Measurements from ENCODE around the gene ETFB.

Gene ETFB

DNA sequence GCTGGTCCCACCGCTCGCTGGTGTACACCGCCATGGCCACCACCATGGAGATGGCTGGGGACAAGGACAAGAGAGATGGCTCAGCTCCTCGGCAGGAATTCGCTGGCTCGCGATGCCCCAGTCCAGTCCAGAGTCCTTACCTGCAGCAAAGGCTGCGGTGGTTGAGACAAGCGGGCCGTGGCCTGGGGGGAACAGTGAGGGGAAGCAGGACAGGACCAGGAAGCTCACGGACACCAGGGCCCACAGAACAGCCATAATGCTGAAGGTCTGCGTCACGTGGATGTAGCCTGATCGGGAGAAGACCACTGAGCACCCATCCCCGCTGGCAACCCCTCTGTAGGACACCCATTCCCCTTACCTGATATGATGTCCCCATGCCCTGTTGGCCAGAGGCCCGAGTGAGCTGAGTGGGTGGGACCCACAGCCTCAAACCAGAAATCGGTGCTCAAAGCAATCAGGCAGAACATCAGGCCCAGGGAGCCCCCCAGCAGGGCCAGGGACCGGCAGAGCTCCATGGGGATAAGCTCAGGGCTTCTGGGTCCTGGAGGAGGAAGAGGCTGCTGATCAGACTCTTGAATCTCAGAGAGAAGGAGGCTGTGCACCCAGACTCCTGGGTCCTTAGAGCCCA, 5.9 kb upstream of the ETFB start:
- no peak for FAIRE-seq

- no peak for FAIRE-seq
Measured at GRCh38 chr19:51371186-51371690, 5.0 kb upstream of the ETFB start.

- no peak for FAIRE-seq
Measured at GRCh38 chr19:51370230-51370629, 4.0 kb upstream of the ETFB start.

DNA sequence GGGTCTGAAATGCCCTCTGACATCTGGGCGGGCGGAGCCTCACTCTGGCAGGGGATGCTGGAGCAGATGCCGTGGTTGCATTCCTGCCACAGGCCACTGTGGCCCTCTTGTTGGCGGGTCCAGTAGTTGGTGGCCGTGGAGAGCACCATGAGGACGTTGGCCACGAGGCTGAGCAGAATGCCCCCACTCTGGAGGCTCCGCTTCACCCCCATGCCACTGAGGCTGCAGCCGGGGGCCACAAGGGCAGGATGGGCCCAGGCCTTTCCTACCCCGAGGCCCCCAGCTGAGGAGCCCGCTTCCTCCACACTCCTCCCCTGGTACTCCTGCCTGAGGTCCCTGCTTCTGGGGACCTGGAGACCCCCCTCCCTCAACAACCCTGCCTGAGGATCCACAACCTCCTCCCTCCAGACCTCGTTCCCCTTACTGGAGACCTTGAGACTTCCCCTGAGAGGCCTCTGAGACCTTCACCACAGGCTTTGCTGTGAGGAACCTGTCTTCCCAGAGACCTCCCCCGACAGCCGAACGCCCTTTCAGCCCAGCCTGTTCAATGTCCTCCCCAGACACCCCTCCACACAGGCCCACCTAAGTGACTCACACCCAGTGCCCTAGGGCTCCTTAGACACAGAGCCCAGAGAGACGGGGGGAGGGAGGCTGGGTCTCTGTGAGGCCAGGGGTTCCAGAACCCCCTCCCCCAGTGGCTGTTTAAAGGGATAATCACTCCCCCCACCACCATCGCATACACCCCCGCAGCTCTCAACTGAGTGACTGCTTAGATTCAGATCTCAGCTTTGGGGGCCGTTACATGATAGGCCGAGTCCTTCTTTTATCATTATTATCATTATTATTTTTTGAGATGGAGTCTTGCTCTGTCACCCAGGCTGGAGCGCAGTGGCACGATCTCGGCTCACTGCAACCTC, 2.4 kb upstream of the ETFB start, which contains the start of gene CLDND2:
CLDND2 (minus strand) TSS at position 638 of the 917 bp plus-strand sequence; CDS start at position 212, 426 bp downstream.
- no peak for FAIRE-seq

DNA sequence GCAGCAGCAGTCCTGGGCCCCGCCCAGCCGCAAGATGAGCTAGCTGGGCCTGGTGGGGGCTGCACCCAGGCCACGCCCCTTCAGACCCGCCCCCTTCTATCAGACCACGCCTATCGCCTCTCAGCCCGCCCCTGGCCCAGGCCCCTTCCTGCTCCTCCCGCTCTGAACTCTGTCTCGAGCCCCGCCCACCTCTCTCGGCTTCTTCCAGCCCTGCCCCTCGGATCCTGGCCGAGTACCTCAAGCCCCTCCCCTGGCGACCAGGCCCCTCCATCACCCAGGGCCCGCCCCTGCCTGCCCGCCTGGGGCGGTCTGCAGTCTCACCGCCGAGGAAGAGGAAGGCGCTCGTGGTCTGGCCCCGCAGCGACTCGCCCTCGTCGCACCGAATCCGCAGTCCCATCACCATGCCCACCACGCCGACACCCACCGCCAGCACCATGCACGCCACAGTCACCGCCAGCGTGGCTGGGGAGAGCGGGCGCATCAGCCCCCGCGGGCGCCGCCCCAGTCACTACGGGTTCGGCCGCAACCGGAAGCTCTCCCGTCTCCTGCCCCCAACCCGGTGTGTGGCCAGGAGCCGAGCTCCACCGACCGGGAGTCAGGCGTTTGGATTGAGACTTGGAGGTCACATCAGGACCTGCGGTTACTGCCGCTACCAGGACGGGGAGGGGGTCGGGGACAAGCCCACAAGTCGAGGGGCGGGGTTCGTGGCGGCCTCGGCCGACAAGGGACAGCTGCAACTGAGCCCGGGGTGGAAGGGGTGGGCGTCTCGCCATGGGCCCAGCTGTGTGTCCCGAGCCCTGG, 1.6 kb upstream of the ETFB start:
- no peak for FAIRE-seq

GRCh38 chr19:51367255-51367564, 1.0 kb upstream of the ETFB start:
- FAIRE-seq: no peak

- no peak for FAIRE-seq
Measured at GRCh38 chr19:51366389-51367254, 434 bp upstream of the ETFB start.

DNA sequence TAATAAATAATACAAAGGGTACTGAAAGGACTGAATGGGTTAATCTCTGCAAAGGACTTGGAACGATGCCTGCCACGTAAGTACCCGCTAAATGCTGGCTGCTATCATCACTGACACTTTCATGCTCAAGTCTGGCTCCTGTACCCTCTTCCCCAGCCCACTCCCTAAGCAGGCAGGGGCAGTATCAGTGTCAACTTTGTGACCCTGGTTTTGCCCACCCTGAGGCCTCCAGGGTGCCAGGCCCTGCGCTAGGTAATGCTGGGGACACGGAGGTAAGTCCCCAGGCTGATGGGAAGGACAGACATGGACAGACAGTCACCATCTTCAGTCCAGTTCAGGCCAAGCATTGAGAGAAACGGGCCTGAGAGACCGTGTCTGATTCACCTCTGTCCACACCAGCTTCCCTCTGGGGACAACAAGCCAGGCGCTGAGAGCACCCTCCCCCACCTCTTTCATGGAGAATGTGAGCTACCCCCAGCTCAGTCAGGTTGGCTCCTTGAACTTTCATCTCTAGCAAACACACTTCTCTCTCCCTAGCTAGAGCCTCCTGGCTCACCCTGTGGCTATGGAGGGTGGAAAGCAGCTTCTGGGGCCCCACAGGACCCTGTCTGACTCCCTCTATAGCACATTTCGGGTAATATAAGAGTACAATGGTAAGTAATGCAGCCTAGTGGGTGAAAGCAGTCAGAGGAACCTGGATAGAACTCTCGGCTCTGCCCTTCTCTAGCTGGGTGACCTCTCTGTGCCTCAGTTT, 800 bp downstream of the ETFB start:
- FAIRE-seq: no peak

DNA sequence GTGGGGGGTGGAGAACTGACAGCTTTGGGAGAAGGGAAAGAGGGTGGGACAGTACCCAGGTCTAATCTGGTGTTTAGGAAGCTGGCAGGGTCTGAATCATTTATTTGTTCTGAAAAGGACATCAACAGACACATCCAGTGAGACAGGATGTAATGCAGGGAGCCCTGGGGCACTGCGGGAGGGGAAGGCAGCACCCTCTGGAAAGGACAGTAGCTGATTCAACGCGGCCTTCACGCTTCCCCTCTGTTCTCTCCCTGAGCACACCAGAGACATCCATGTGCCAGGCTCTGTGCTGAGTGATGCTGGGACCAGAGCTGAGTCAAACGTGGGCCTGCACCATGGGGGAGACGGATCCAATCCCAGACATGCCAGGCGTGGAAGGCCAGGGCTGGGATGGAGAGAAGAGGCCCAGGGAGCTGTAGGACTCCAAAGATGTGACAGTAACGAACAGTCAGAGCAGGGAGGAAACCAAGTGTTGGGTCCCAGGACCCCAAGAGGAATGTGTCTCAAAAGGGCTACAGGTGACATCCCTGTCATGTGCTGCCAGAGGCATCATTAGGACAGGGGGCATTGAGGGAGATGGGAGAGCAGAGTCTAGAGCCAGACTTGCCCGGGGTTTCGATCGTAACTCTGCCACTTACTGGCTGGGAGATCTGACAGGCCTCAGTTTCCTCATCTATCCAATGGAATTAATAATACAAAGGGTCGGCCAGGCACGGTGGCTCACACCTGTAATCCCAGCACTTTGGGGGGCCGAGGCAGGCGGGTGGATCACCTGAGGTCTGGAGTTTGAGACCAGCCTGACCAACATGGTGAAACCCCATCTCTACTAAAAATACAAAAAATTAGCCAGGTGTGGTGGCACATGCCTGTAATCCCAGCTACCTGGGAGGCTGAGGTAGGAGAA, 1.7 kb downstream of the ETFB start:
- no peak for FAIRE-seq

GRCh38 chr19:51361239-51361638, 4.9 kb downstream of the ETFB start:
- FAIRE-seq: no peak

DNA sequence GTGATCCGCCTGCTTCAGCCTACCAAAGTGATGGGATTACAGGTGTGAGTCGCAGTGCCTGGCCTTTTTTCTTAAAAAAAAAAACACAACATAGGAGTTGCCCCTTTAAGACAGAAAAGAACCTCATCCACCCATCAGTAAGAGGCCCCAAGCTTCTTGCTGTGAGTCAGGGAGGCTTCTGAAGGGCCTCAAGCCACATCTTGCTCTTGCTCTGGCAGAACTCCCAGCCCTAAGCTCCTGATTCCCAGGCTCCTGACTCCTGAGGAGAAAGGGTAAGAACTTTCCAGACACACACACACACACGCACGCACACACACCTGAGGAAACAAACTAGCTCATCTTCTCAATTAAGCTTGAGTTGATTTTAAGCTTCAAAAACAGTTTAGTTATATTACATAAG, 6.9 kb downstream of the ETFB start:
- no peak for FAIRE-seq

DNA sequence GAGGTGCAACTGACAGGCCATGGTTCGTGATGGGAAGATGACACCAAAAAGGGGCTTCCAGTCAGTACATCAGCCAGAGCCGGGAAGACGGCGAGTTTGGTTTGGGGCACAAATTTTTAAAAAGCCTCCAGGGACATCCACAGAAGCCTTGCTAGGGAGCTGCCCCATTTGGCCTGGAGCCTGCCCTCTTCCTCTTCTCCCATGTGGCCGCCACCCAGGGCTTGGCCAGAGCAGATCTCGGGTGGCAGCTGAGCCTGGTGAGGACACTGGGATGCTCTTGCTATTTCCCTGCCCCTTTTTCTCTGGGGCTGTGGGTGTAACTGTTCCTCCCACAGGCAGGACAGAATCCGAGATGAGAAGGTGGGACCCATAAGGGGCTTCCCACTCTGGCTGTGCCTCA, 8.2 kb downstream of the ETFB start:
- no peak for FAIRE-seq

GRCh38 chr19:51356159-51356801, 9.9 kb downstream of the ETFB start:
- FAIRE-seq: no peak

DNA sequence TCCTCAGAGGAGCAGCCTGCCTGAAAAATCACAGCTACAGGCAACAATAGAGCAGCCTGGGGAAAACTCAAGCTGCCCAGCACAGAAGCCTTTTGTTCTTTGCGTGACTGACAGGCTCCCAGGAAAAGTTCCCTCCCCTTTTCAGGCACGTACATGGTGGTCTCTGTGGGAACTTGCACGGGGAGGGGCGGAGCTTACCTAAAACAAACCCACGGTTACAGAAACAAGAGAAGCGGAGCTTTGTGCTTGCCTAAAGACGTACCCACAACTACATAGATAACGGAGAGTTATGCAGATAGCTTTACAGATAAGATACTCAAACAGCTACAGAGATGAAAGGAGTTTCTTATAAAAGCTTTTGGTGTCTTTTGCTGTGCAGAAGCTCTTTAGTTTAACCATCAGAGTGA, 11.4 kb downstream of the ETFB start:
- FAIRE-seq: no peak

- no peak for FAIRE-seq
Measured at GRCh38 chr19:51354103-51354741, 12.0 kb downstream of the ETFB start.

DNA sequence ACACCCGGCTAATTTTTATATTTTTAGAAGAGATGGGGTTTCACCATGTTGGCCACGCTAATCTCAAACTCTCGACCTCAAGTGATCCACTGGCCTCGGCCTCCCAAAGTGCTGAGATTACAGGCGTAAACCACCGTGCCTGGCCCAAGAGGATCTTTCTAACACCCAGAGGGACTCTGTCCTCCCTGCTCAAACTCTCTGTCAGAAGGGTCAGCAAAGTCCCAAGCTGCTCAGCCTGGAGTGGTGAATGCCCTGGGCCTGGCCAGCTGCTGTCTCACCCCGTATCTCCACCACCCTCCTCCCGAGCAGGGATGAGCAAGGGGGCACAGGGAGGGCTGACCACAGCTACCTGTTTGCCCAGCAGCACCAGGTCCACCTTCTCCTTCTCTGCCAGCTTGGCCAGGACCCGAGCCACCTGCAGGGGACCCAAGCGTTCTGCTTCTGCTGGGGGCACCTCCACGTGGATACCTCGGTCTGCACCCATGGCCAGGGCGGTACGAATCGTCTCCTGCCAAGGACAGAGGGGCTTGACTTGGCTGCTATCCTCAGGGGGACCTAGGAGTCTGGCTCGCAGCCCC, 13.3 kb downstream of the ETFB start:
- no peak for FAIRE-seq

DNA sequence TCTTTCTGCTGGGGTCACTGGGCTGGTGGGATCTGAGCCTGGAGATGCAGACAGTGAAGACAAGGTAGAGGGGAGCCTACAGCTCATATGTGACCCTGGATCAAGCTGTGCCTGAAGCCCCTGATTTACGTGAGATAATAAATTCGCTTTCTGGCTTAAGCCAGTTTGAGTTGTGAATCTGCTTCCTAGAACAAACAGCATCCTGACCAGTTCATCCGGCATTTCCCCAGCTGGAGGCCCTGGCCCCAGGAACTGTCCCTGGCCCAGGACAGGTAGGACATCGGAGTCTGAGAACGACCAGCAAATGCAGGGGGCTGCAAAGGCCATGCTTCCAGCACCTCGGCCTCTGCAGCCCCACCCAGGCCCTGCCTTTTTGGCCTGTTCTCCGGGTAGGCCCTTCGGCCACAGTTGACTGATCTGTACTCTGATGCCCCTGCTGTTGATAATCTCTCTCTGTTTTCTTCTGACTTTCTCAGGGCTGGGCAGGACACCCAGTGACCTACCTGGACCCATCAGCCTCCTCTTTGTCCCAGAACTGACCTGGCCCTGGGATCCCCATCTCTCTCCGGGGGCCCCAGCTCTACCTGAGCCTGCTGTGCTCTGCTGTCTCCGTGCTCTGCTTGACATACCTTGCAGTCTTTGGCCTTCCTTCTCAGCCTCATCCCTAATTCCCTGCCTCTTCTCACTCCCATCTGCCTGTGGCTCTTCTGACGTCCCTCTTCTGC, 14.8 kb downstream of the ETFB start:
- FAIRE-seq: no peak

- no peak for FAIRE-seq
Measured at GRCh38 chr19:51347209-51347928, 18.8 kb downstream of the ETFB start.
